OCI-LY1 (cell line): Measurements from ENCODE around the gene SSC5D.
A peak's percentile ranks its signal among the peaks of the same experiment; 100 is the strongest.

Experiments used
- H2AFZ ChIP-seq: fragments of 200-600 bp; sonication (generic), shearing (Covaris generic); 2 replicates; pipeline ENCODE4 v1.6.0; 2014; ENCODE audit warnings: antibody characterized with exemption, mild to moderate bottlenecking, low read length
- H3F3A ChIP-seq: fragments of 200-600 bp; sonication (generic), shearing (Covaris generic); 2 replicates; pipeline ENCODE4 v1.6.0; 2014; ENCODE audit warnings: mild to moderate bottlenecking, antibody characterized with exemption, low read length, moderate library complexity; ENCODE audit not compliant: insufficient read depth
- H3K27ac ChIP-seq: fragments of 200-600 bp; sonication (generic); 2 replicates; pipeline ENCODE4 v1.5.1; 2014; ENCODE audit warnings: low read length, mixed run types, mild to moderate bottlenecking, low read depth; ENCODE audit not compliant: poor library complexity, severe bottlenecking
- H3K27me3 ChIP-seq: fragments of 200-600 bp; sonication (generic); 2 replicates; pipeline ENCODE4 v1.6.0; 2014; ENCODE audit warnings: antibody characterized with exemption, mild to moderate bottlenecking, low read length, moderate library complexity; ENCODE audit not compliant: insufficient read depth
- H3K36me3 ChIP-seq: fragments of 200-600 bp; sonication (generic); 2 replicates; pipeline ENCODE4 v1.6.1; 2014; ENCODE audit warnings: mild to moderate bottlenecking, antibody characterized with exemption, low read length, moderate library complexity, mixed read lengths; ENCODE audit not compliant: insufficient read depth
- H3K4me1 ChIP-seq: fragments of 200-600 bp; sonication (generic); 2 replicates; pipeline ENCODE4 v1.5.1; 2014; ENCODE audit warnings: mild to moderate bottlenecking, low read length, moderate library complexity; ENCODE audit not compliant: insufficient read depth, severe bottlenecking
- H3K4me2 ChIP-seq: fragments of 200-600 bp; sonication (generic), shearing (Covaris generic); 2 replicates; pipeline ENCODE4 v1.6.1; 2014; ENCODE audit warnings: low read length
- H3K4me3 ChIP-seq: fragments of 200-600 bp; sonication (generic); 2 replicates; pipeline ENCODE4 v1.5.1; 2014; ENCODE audit warnings: low read length, low read depth, mild to moderate bottlenecking, mixed read lengths; ENCODE audit not compliant: poor library complexity, severe bottlenecking
- H3K79me2 ChIP-seq: fragments of 200-600 bp; shearing (Covaris generic); 2 replicates; pipeline ENCODE4 v1.6.1; 2016; ENCODE audit warnings: mixed run types, low read length, mixed read lengths; ENCODE audit not compliant: insufficient read depth
- H3K9ac ChIP-seq: fragments of 200-600 bp; sonication (generic), shearing (Covaris generic); 2 replicates; pipeline ENCODE4 v1.6.1; 2014; ENCODE audit warnings: mild to moderate bottlenecking, low read length, mixed read lengths
- H3K9me2 ChIP-seq: fragments of 200-600 bp; sonication (generic), shearing (Covaris generic); 2 replicates; pipeline ENCODE4 v1.6.1; 2014; ENCODE audit warnings: low read depth, mild to moderate bottlenecking, low read length, mixed read lengths
- H3K9me3 ChIP-seq: fragments of 200-600 bp; shearing (Covaris generic); 2 replicates; pipeline ENCODE4 v1.6.1; 2014; ENCODE audit warnings: low read length, mixed read lengths
- H4K20me1 ChIP-seq: fragments of 200-600 bp; sonication (generic), shearing (Covaris generic); 2 replicates; pipeline ENCODE4 v1.6.0; 2016; ENCODE audit warnings: mild to moderate bottlenecking, low read length; ENCODE audit not compliant: insufficient read depth
- CTCF ChIP-seq: fragments of 200-600 bp; sonication (generic), shearing (Covaris generic); IDR thresholded peaks from 2 replicates; pipeline ENCODE4 v1.5.1; 2017; ENCODE audit warnings: mild to moderate bottlenecking, antibody characterized with exemption, low read length, moderate library complexity, mixed read lengths
- EZH2 ChIP-seq: fragments of 200-600 bp; sonication (generic), shearing (Covaris generic); IDR thresholded peaks from 2 replicates; pipeline ENCODE4 v1.8.0; 2017; ENCODE audit warnings: borderline replicate concordance, mixed run types, mild to moderate bottlenecking, antibody characterized with exemption, low read length, moderate library complexity, mixed read lengths

Gene SSC5D

GRCh38 chr19:55459950-55460657, 28.1 kb upstream of the SSC5D start:
- Histone ChIP-seq H3K9me2 (no peaks in the 10 kb centered on the region), H4K20me1 (no peaks in the 10 kb centered on the region), H3K4me2 (peak overlapping the region; percentile 76), H3F3A (no peaks in the 10 kb centered on the region), H3K27ac (no peak overlapping the region), H3K79me2 (no peaks in the 10 kb centered on the region), H3K36me3 (0 out of 2 replicates have a peak, but pooled peaks cover 8% of the 10 kb centered on the region), H3K4me1 (peaks cover 20% of the 10 kb centered on the region), H3K9me3 (no peaks in the 10 kb centered on the region), H3K27me3 (no peaks in the 10 kb centered on the region), H3K9ac (peak overlapping the region; percentile 18; the same call in 1 of the 2 replicates), H2AFZ (no peak overlapping the region), H3K4me3 (peak overlapping the region; percentile 88)
- TF ChIP-seq EZH2 (no peak), CTCF (no peak)

GRCh38 chr19:55460670-55461258, 27.5 kb upstream of the SSC5D start:
- H3K79me2 ChIP-seq = no peaks in the 10 kb centered on the region
- 0 out of 2 replicates have a peak, but pooled peaks cover 8% of the 10 kb centered on the region for H3K36me3 ChIP-seq
- peaks cover 20% of the 10 kb centered on the region for H3K4me1 ChIP-seq
- no peaks in the 10 kb centered on the region for H3F3A ChIP-seq
- no peak overlapping the region for H2AFZ ChIP-seq
- no peaks in the 10 kb centered on the region for H3K27me3 ChIP-seq
- H3K4me2 ChIP-seq = peak overlapping the region; percentile 76
- H3K9me3 ChIP-seq = no peaks in the 10 kb centered on the region
- peak overlapping the region; percentile 93 for H3K27ac ChIP-seq
- H3K9me2 ChIP-seq = no peaks in the 10 kb centered on the region
- peak overlapping the region; percentile 88 for H3K4me3 ChIP-seq
- TF ChIP-seq CTCF (no peak), EZH2 (no peak)
- peak overlapping the region; percentile 95 for H3K9ac ChIP-seq
- H4K20me1 ChIP-seq = no peaks in the 10 kb centered on the region

GRCh38 chr19:55461259-55461973, 26.8 kb upstream of the SSC5D start, which contains the start of gene ISOC2:
ISOC2 (minus strand) TSS chr19:55461642; CDS start chr19:55456486, 5,156 bp downstream.
- H3K4me3 ChIP-seq = peak within 1 kb of the TSS; percentile 88
- H4K20me1 ChIP-seq = no peaks in the 10 kb centered on the region
- peak within 1 kb of the TSS; percentile 95 for H3K9ac ChIP-seq
- peak within 1 kb of the TSS; percentile 78 for H3K4me2 ChIP-seq
- no peak within 1 kb of the TSS for H2AFZ ChIP-seq
- no peaks in the 10 kb centered on the region for H3K9me3 ChIP-seq
- H3K79me2 ChIP-seq = no peaks in the 10 kb centered on the region
- no peaks in the 10 kb centered on the region for H3K27me3 ChIP-seq
- H3K9me2 ChIP-seq = no peaks in the 10 kb centered on the region
- no peaks in the 10 kb centered on the region for H3F3A ChIP-seq
- 0 out of 2 replicates have a peak, but pooled peaks cover 5% of the 10 kb centered on the region for H3K36me3 ChIP-seq
- H3K27ac ChIP-seq = peak within 1 kb of the TSS; percentile 93
- TF ChIP-seq EZH2 (no peak), CTCF (no peak)
- H3K4me1 ChIP-seq = peaks cover 20% of the 10 kb centered on the region
